HEK293 (cell line): ENCODE measurements around the gene SYCN.
A peak's percentile ranks its signal among the peaks of the same experiment; 100 is the strongest.

Experiments
- CTCF ChIA-PET: fragments of 350-600 bp; formaldehyde crosslinking; extraction: SDS; loops from one replicate; lab custom pipeline; 2021; ENCODE audit warnings: antibody characterized with exemption; lab: Yijun Ruan, JAX
- POLR2A ChIA-PET: fragments of 300-600 bp; formaldehyde crosslinking; extraction: SDS; loops from one replicate; lab custom pipeline; 2020; ENCODE audit warnings: antibody characterized with exemption, inconsistent platforms; lab: Yijun Ruan, JAX
- H3K27ac ChIP-seq: fragments of 200-500 bp; sonication (Bioruptor generic); 2 replicates; pipeline ENCODE4 v1.5.1; 2014; ENCODE audit warnings: low read depth, low read length, control low read depth, inconsistent platforms; ENCODE audit errors: extremely low read depth
- H3K36me3 ChIP-seq, 2 experiments: fragments of 200-500 bp in 1 of 2; sonication (Bioruptor generic) in 1 of 2; 1 replicate in 1 of 2; 2 replicates in 1 of 2; pipeline ENCODE4 v1.5.1; 2014 to 2017; ENCODE audit warnings: inconsistent platforms in 2 of 2, low read length in 2 of 2; ENCODE audit not compliant: control insufficient read depth in 2 of 2, insufficient read depth in 1 of 2
- H3K4me1 ChIP-seq: fragments of 200-500 bp; sonication (Bioruptor generic); 2 replicates; pipeline ENCODE4 v1.5.1; 2014; ENCODE audit warnings: mild to moderate bottlenecking, low read length, inconsistent platforms; ENCODE audit not compliant: control insufficient read depth, insufficient read depth
- H3K4me3 ChIP-seq: 2 replicates; pipeline ENCODE4 v1.5.1; 2011; ENCODE audit warnings: low read depth, mild to moderate bottlenecking, control low read depth, low read length, moderate library complexity
- H3K9me3 ChIP-seq: fragments of 200-500 bp; sonication (Bioruptor generic); 2 replicates; pipeline ENCODE4 v1.5.1; 2014; ENCODE audit warnings: low read depth, low read length, inconsistent platforms; ENCODE audit not compliant: control insufficient read depth, insufficient read depth
- AEBP2 ChIP-seq: fragments of 450-650 bp; formaldehyde crosslinking; IDR thresholded peaks from 2 replicates; pipeline ENCODE4 v1.5.1; 2016; ENCODE audit warnings: missing biosample characterization, missing genetic modification characterization, borderline replicate concordance
- EGR2 ChIP-seq: fragments of 450-650 bp; formaldehyde crosslinking; IDR thresholded peaks from 2 replicates; pipeline ENCODE4 v1.5.1; 2016; ENCODE audit warnings: low read depth, missing biosample characterization, missing genetic modification characterization
- GLIS2 ChIP-seq: fragments of 450-650 bp; formaldehyde crosslinking; IDR thresholded peaks from 2 replicates; pipeline ENCODE4 v1.5.1; 2016; ENCODE audit warnings: missing biosample characterization, missing genetic modification characterization
- KLF16 ChIP-seq: fragments of 450-650 bp; formaldehyde crosslinking; IDR thresholded peaks from 2 replicates; pipeline ENCODE4 v1.5.1; 2017; ENCODE audit warnings: missing biosample characterization, missing genetic modification characterization
- KLF17 ChIP-seq: fragments of 450-650 bp; formaldehyde crosslinking; IDR thresholded peaks from 2 replicates; pipeline ENCODE4 v1.5.1; 2016; ENCODE audit warnings: missing biosample characterization, missing genetic modification characterization
- KLF8 ChIP-seq: fragments of 450-650 bp; formaldehyde crosslinking; IDR thresholded peaks from 2 replicates; pipeline ENCODE4 v1.5.1; 2016; ENCODE audit warnings: missing biosample characterization, missing genetic modification characterization
- MEIS1 ChIP-seq: sonication (generic); formaldehyde crosslinking; IDR thresholded peaks from 2 replicates; pipeline ENCODE4 v1.8.1; 2022; ENCODE audit warnings: missing genetic modification reagents, mild to moderate bottlenecking, borderline replicate concordance
- MYNN ChIP-seq: fragments of 450-650 bp; formaldehyde crosslinking; IDR thresholded peaks from 2 replicates; pipeline ENCODE4 v1.5.1; 2016; ENCODE audit warnings: missing biosample characterization, missing genetic modification characterization, borderline replicate concordance
- YY1 ChIP-seq: fragments of 450-650 bp; formaldehyde crosslinking; IDR thresholded peaks from 2 replicates; pipeline ENCODE4 v1.5.1; 2018; ENCODE audit warnings: missing biosample characterization, missing genetic modification characterization
- ZBTB1 ChIP-seq: fragments of 450-650 bp; formaldehyde crosslinking; IDR thresholded peaks from 2 replicates; pipeline ENCODE4 v1.5.1; 2016; ENCODE audit warnings: missing biosample characterization, missing genetic modification characterization
- ZNF292 ChIP-seq: fragments of 450-650 bp; formaldehyde crosslinking; IDR thresholded peaks from 2 replicates; pipeline ENCODE4 v1.5.1; 2016; ENCODE audit warnings: low read depth, missing biosample characterization, missing genetic modification characterization, borderline replicate concordance
- ZNF311 ChIP-seq: fragments of 450-650 bp; formaldehyde crosslinking; IDR thresholded peaks from 2 replicates; pipeline ENCODE4 v1.5.1; 2017; ENCODE audit warnings: missing biosample characterization, missing genetic modification characterization, borderline replicate concordance
- ZNF350 ChIP-seq: fragments of 450-650 bp; formaldehyde crosslinking; IDR thresholded peaks from 2 replicates; pipeline ENCODE4 v1.5.0; 2017; ENCODE audit warnings: missing biosample characterization, mild to moderate bottlenecking, missing genetic modification characterization
- ZNF596 ChIP-seq: fragments of 450-650 bp; IDR thresholded peaks from 2 replicates; pipeline ENCODE4 v1.5.0; 2018; ENCODE audit warnings: missing biosample characterization, mild to moderate bottlenecking, missing genetic modification characterization, moderate library complexity
- ZNF621 ChIP-seq: fragments of 450-650 bp; formaldehyde crosslinking; IDR thresholded peaks from 2 replicates; pipeline ENCODE4 v1.5.1; 2017; ENCODE audit warnings: missing biosample characterization, missing genetic modification characterization
- ZNF776 ChIP-seq: fragments of 450-650 bp; formaldehyde crosslinking; IDR thresholded peaks from 2 replicates; pipeline ENCODE4 v1.5.0; 2017; ENCODE audit warnings: missing biosample characterization, missing genetic modification characterization, borderline replicate concordance
- ZNF792 ChIP-seq: fragments of 450-650 bp; formaldehyde crosslinking; IDR thresholded peaks from 2 replicates; pipeline ENCODE4 v1.5.1; 2016; ENCODE audit warnings: missing biosample characterization, missing genetic modification characterization
- ZNF837 ChIP-seq: fragments of 450-650 bp; formaldehyde crosslinking; IDR thresholded peaks from 2 replicates; pipeline ENCODE4 v1.5.1; 2016; ENCODE audit warnings: missing biosample characterization, missing genetic modification characterization
- TF ChIP-seq, protein P1 (sequence below): sonication (generic); formaldehyde crosslinking; IDR thresholded peaks from 2 replicates; pipeline ENCODE4 v1.8.1; 2022; ENCODE audit warnings: mild to moderate bottlenecking, moderate library complexity, missing genetic modification reagents
- TF ChIP-seq, protein P2 (sequence below): fragments of 450-650 bp; formaldehyde crosslinking; IDR thresholded peaks from 2 replicates; pipeline ENCODE4 v1.5.1; 2016; ENCODE audit warnings: missing biosample characterization, missing genetic modification characterization
- TF ChIP-seq, protein P3 (sequence below): fragments of 450-650 bp; formaldehyde crosslinking; IDR thresholded peaks from 2 replicates; pipeline ENCODE4 v1.5.1; 2016; ENCODE audit warnings: missing biosample characterization, missing genetic modification characterization

SYCN gene

GRCh38 chr19:39174558-39175544 lies 29.2 kb downstream of the SYCN start (continued):
- TF ChIP-seq ZNF776, result no peak
- peak; percentile 88 for TF ChIP-seq EGR2
- TF ChIP-seq ZNF621 (tag by site-specific recombination), result no peak
- no peak for TF ChIP-seq ZNF292 (tag by site-specific recombination)
- TF ChIP-seq, protein P1, sequence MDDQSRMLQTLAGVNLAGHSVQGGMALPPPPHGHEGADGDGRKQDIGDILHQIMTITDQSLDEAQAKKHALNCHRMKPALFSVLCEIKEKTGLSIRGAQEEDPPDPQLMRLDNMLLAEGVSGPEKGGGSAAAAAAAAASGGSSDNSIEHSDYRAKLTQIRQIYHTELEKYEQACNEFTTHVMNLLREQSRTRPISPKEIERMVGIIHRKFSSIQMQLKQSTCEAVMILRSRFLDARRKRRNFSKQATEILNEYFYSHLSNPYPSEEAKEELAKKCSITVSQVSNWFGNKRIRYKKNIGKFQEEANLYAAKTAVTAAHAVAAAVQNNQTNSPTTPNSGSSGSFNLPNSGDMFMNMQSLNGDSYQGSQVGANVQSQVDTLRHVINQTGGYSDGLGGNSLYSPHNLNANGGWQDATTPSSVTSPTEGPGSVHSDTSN (CRISPR knock-in tag), result no peak
- no peak for TF ChIP-seq ZNF350 (tag by site-specific recombination)
- peak; percentile 84 for TF ChIP-seq GLIS2 (tag by site-specific recombination)
- TF ChIP-seq ZNF792 (tag by site-specific recombination), result no peak
- no peak for TF ChIP-seq ZNF596 (tag by site-specific recombination)
- TF ChIP-seq ZBTB1 (tag by site-specific recombination), result no peak
- TF ChIP-seq MYNN (tag by site-specific recombination), result no peak
- TF ChIP-seq, protein P2, sequence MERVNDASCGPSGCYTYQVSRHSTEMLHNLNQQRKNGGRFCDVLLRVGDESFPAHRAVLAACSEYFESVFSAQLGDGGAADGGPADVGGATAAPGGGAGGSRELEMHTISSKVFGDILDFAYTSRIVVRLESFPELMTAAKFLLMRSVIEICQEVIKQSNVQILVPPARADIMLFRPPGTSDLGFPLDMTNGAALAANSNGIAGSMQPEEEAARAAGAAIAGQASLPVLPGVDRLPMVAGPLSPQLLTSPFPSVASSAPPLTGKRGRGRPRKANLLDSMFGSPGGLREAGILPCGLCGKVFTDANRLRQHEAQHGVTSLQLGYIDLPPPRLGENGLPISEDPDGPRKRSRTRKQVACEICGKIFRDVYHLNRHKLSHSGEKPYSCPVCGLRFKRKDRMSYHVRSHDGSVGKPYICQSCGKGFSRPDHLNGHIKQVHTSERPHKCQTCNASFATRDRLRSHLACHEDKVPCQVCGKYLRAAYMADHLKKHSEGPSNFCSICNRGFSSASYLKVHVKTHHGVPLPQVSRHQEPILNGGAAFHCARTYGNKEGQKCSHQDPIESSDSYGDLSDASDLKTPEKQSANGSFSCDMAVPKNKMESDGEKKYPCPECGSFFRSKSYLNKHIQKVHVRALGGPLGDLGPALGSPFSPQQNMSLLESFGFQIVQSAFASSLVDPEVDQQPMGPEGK, result peak; percentile 46
- TF ChIP-seq KLF8, result peak; percentile 71; the same call in 1 of the 2 replicates
- no peak for TF ChIP-seq KLF16 (tag by site-specific recombination)
- TF ChIP-seq, all 188 proteins: peak for 13

DNA sequence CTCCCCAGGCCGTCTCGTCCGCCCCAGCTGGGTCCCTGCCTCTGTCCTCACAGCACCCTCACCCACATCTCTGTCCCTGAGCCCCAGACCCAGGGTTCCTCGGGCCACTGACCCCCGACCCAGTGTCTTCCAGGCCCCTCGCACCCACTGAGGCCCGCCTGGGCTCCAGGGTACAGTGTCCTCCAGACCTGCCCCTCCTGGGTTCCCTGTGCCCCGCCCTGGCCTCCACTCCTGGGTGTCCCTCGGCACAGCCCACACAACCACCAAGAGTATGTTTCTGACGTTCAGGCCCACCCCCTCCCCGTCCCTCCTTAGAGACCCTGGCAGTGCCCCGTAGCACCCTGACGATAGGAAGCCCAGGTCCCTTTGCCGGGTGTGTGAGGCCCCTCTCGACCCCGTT lies 29.9 kb downstream of the SYCN start:
- Histone ChIP-seq H3K36me3 (peaks cover 23 to 57% of the 10 kb centered on the region in 2 experiments; a peak in 2 of 3 replicates), H3K27ac (no peak overlapping the region), H3K4me3 (no peak overlapping the region), H3K9me3 (no peaks in the 10 kb centered on the region), H3K4me1 (no peaks in the 10 kb centered on the region)
- CTCF ChIA-PET, result interaction anchor here (0.6 to 5.1 kb wide), 3 partner anchors 13 to 64 kb away, joined by 4 to 33 read pairs (median 4); no protein-coding TSS in a partner anchor
- no peak for TF ChIP-seq ZNF311 (tag by site-specific recombination)
- peak; percentile 47; the same call in 1 of the 2 replicates for TF ChIP-seq KLF17
- POLR2A ChIA-PET, result no interaction called here

- peaks cover 23 to 54% of the 10 kb centered on the region in 2 experiments; a peak in 2 of 3 replicates for H3K36me3 ChIP-seq
- ChIA-PET POLR2A (no interaction called here), CTCF (interaction anchor here (0.6 to 5.1 kb wide), 3 partner anchors 14 to 169 kb away, joined by 3 to 33 read pairs (median 4); partner anchors contain the start of gene SAMD4B)
- H3K4me3 ChIP-seq, result no peak overlapping the region
- H3K9me3 ChIP-seq, result no peaks in the 10 kb centered on the region
- no peaks in the 10 kb centered on the region for H3K4me1 ChIP-seq
- H3K27ac ChIP-seq, result no peak overlapping the region
- TF ChIP-seq, protein P2, result peak; percentile 61; the same call in 1 of the 2 replicates
- TF ChIP-seq ZNF837 (tag by site-specific recombination), result no peak
- TF ChIP-seq YY1 (tag by site-specific recombination), result no peak
- TF ChIP-seq MEIS1 (CRISPR knock-in tag), result no peak
- TF ChIP-seq AEBP2 (tag by site-specific recombination), result no peak
- peak; percentile 72; the same call in 1 of the 2 replicates for TF ChIP-seq GLIS2 (tag by site-specific recombination)
- TF ChIP-seq, protein P3, sequence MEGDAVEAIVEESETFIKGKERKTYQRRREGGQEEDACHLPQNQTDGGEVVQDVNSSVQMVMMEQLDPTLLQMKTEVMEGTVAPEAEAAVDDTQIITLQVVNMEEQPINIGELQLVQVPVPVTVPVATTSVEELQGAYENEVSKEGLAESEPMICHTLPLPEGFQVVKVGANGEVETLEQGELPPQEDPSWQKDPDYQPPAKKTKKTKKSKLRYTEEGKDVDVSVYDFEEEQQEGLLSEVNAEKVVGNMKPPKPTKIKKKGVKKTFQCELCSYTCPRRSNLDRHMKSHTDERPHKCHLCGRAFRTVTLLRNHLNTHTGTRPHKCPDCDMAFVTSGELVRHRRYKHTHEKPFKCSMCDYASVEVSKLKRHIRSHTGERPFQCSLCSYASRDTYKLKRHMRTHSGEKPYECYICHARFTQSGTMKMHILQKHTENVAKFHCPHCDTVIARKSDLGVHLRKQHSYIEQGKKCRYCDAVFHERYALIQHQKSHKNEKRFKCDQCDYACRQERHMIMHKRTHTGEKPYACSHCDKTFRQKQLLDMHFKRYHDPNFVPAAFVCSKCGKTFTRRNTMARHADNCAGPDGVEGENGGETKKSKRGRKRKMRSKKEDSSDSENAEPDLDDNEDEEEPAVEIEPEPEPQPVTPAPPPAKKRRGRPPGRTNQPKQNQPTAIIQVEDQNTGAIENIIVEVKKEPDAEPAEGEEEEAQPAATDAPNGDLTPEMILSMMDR, result no peak
Measured at GRCh38 chr19:39173502-39173991, 30.5 kb downstream of the SYCN start.
